ENCODE measurements around the gene TSPYL4.

The TSPYL4 gene

DNA sequence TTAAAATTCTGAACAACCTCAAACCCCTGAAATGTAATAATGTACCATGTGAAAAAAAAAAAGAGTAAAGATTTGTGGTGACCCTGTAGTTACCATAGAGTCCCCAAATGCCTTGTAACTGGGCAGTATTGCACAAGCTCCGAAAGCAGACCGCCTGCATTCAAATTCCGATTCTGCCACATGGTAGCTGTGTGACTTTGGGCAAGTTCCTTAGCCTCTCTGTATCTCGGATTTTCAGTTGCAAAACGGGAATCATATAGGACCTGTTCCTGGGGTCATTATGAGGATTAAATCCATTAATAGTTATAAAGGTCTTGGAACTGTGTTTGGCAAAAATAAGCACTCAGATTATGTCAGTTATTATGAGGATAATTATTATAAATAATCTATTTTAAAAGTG is 43.6 kb downstream of the TSPYL4 start:
- TF ChIP-seq SIN3A (IDR thresholded peaks at IDR 0.05; ENCODE audit: borderline replicate concordance, insufficient read depth, low read length) (no peak), POLR2AphosphoS5 (IDR thresholded peaks at IDR 0.05; ENCODE audit: low read depth, low read length) (no peak), TAF1 (IDR thresholded peaks at IDR 0.05; ENCODE audit: borderline replicate concordance, insufficient read depth, low read length) (no peak), FOXP2 (optimal IDR thresholded peaks at IDR 0.05; ENCODE audit: borderline replicate concordance, extremely low read depth, extremely low read length, insufficient read depth) (no peak)
- TF ChIP-seq, protein P1, sequence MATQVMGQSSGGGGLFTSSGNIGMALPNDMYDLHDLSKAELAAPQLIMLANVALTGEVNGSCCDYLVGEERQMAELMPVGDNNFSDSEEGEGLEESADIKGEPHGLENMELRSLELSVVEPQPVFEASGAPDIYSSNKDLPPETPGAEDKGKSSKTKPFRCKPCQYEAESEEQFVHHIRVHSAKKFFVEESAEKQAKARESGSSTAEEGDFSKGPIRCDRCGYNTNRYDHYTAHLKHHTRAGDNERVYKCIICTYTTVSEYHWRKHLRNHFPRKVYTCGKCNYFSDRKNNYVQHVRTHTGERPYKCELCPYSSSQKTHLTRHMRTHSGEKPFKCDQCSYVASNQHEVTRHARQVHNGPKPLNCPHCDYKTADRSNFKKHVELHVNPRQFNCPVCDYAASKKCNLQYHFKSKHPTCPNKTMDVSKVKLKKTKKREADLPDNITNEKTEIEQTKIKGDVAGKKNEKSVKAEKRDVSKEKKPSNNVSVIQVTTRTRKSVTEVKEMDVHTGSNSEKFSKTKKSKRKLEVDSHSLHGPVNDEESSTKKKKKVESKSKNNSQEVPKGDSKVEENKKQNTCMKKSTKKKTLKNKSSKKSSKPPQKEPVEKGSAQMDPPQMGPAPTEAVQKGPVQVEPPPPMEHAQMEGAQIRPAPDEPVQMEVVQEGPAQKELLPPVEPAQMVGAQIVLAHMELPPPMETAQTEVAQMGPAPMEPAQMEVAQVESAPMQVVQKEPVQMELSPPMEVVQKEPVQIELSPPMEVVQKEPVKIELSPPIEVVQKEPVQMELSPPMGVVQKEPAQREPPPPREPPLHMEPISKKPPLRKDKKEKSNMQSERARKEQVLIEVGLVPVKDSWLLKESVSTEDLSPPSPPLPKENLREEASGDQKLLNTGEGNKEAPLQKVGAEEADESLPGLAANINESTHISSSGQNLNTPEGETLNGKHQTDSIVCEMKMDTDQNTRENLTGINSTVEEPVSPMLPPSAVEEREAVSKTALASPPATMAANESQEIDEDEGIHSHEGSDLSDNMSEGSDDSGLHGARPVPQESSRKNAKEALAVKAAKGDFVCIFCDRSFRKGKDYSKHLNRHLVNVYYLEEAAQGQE (IDR thresholded peaks at IDR 0.05; ENCODE audit: insufficient read depth in 1 of 2, low read depth in 2 of 2, low read length in 2 of 2), result no peak

DNA sequence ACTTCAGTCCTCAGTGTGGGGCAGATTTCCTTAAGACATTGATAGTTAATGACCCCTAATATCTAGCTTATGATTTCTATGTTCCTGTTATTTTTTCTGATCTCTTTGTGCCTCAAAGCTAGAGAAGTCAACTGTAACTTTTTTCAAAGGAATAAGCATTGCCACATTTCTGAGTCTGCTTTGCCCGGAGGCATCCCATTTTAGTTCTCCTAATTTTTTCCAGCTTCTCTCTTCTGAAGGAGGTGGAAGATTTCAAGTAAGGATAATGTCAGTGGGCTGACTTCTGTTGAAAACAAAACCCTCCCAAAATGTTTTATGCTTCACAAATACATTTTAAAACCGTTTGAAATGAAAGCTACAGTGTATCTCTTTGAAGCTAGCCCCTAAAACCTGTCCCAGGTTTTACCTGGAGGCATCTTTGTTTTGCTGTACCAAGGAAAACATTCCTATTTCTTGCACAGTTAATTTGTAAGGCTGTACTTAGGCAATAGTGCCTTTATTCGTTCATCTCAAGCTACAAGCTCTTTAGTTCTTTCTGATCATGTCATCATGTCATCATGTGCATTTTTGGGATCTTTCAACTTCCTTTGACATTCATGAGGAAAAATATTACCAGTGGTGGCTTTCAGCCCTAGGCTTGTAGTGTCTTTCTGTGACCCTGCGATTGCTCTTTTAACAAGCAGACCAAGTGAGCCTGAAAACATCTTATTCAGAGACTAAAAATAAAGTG is 45.7 kb downstream of the TSPYL4 start:
- TF ChIP-seq POLR2AphosphoS5 (IDR thresholded peaks at IDR 0.05; ENCODE audit: low read depth, low read length) (no peak), SIN3A (IDR thresholded peaks at IDR 0.05; ENCODE audit: borderline replicate concordance, insufficient read depth, low read length) (no peak), FOXP2 (optimal IDR thresholded peaks at IDR 0.05; ENCODE audit: borderline replicate concordance, extremely low read depth, extremely low read length, insufficient read depth) (no peak), TAF1 (IDR thresholded peaks at IDR 0.05; ENCODE audit: borderline replicate concordance, insufficient read depth, low read length) (no peak)
- TF ChIP-seq, protein P1 (IDR thresholded peaks at IDR 0.05; ENCODE audit: insufficient read depth in 1 of 2, low read depth in 2 of 2, low read length in 2 of 2), result no peak

DNA sequence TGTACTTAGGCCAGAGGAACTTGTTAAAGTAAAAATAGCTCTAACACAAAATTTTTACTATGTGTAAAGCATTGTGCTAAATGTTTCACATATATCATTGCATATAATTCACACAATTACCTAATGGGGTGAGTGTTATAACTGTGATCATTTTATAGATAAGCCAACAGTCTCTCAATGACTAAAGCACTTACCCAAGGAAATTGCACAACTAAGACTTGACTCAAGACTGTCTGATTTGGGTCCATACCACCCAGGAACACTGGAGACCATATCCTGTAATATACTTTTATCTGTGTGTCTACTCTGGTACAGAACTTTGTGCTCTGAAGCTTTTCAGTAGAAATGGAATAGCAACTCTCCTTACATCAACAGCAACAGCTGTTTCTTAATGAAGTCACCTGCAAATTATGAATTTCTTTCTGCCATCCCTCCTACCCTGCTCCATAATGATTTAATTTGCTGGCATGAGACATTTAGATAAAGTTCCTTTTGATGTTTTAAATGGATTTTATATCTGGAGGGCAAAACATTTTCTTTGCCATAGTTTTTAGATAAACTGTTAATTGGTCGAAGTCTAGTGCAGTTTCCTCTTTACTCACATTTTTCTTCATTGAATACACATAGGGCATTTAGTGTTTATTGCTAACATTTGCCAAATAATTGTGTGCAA is 47.5 kb downstream of the TSPYL4 start:
- no peak for TF ChIP-seq TAF1 (IDR thresholded peaks at IDR 0.05; ENCODE audit: borderline replicate concordance, insufficient read depth, low read length)
- TF ChIP-seq POLR2AphosphoS5 (IDR thresholded peaks at IDR 0.05; ENCODE audit: low read depth, low read length), result no peak
- TF ChIP-seq FOXP2 (optimal IDR thresholded peaks at IDR 0.05; ENCODE audit: borderline replicate concordance, extremely low read depth, extremely low read length, insufficient read depth), result no peak
- TF ChIP-seq, protein P1 (IDR thresholded peaks at IDR 0.05; ENCODE audit: insufficient read depth in 1 of 2, low read depth in 2 of 2, low read length in 2 of 2), result no peak
- no peak for TF ChIP-seq SIN3A (IDR thresholded peaks at IDR 0.05; ENCODE audit: borderline replicate concordance, insufficient read depth, low read length)

DNA sequence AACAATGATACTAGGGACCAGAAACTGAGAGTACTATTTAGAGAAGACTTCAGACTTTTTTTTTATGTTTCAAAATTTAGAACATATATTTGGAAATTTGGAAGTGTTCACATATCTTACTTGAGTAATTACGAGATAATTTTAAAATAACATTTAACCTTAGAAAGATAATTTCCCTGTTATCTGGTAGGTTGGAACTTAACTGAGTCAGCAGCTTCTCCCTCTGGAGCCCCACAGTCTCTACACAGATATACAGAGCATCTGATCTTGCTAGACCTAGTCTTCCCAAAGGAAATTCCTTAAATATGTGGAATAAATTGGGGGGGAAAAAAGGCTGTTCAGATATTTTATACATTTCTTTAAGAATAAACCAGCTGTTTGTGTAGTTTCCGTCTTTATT is 48.6 kb downstream of the TSPYL4 start:
- TF ChIP-seq, protein P1 (IDR thresholded peaks at IDR 0.05; ENCODE audit: insufficient read depth in 1 of 2, low read depth in 2 of 2, low read length in 2 of 2), result no peak
- TF ChIP-seq SIN3A (IDR thresholded peaks at IDR 0.05; ENCODE audit: borderline replicate concordance, insufficient read depth, low read length) (no peak), POLR2AphosphoS5 (IDR thresholded peaks at IDR 0.05; ENCODE audit: low read depth, low read length) (no peak), TAF1 (IDR thresholded peaks at IDR 0.05; ENCODE audit: borderline replicate concordance, insufficient read depth, low read length) (no peak), FOXP2 (optimal IDR thresholded peaks at IDR 0.05; ENCODE audit: borderline replicate concordance, extremely low read depth, extremely low read length, insufficient read depth) (no peak)

Data from PFSK-1 (cell line).